NOMO-1 (cell line): Measurements from ENCODE around the gene PCBP3.
"Not testable (repeated sequence)": the region's sequence is repeated elsewhere in the genome, so short reads cannot be mapped to it uniquely, and the experiment has no call there.

ENCODE experiments used
- DNase-seq, 2 experiments: peaks; one replicate each; lab custom pipeline; 2025; ENCODE audit not compliant: unreplicated experiment in 2 of 2; lab: John Stamatoyannopoulos, UW

The PCBP3 gene

DNA sequence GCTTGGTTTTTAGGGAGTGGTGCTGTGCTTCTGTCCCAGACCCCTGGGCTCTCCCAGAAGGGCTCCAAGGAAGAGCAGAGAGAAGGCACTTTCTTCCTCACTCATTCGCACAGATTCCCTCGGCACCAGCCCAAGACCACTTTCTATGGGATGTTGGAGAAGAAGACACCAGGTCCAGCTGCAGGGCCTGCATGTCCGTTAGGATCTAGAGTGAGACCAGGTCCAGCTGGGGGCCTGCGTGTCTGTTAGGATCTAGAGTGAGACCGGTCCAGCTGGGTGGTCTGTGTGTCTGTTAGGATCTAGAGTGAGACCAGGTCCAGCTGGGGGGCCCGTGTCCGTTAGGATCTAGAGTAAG lies 30.9 kb upstream of the PCBP3 start:
- not testable (repeated sequence) for DNase-seq

DNA sequence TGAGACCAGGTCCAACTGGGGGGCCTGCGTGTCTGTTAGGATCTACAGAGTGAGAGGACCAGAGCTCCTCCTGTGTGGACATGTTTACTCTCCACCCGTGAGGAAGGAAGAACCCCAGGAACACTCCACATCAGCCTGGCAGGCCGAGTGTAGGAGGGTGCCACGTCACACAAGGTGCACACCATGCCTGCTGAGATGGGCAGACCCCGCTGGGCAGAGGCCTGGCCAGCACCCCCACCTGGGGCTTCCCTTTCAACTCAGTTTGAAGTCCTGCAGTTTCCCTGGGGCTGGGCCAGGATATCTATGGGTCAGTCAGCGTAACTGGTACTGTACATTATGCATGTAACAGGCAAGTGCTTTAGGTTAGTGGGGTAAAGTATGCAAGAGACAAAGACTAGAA lies 30.1 kb upstream of the PCBP3 start:
- DNase-seq = no peak

DNA sequence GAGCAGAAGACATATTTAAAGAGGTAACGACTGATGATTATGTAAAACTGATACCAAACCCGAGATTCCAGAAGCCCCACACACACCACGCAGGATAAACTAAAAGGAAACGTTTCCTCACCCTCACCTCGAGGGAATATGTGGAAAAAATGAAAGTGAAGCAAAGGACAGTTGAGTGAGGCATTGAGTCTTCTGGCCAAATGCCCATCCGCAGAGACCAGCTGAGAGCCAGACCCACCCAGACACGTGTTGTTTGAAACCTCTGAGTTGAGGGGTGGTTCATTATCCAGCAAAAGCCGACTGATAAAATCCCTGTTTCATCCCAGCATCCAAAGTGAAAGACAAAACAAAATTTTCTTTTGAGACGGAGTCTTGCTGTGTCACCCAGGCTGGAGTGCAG lies 29.6 kb upstream of the PCBP3 start:
- DNase-seq = no peak

DNA sequence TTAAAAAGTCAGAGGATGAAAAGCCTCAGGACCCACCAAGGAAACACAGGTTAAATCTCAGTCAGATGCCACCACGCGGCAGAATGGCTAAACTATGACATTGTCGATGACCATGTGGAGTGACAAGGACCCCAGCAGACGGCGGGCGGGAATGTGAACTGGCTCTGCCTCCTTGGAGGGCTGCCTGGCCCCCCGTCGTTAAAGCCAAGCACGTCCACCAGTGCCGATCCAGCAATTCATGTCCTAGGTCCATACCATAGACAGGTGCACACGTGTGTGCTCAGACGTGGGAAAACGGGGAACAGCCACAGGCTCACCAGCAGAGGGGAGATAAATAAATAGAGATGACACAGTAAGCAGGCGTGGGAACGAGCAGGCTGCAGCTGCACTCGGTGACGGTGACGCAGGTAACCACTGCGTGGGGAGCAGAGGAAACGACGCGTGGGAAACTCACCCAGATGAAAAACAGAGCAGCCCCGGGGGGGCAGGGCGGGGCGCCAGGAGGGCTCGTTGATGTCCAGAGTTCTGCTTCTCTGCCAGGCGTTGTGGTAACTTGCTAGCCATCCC lies 28.3 kb upstream of the PCBP3 start:
- peak in 1 of 2 experiments; percentile 45 for DNase-seq

DNA sequence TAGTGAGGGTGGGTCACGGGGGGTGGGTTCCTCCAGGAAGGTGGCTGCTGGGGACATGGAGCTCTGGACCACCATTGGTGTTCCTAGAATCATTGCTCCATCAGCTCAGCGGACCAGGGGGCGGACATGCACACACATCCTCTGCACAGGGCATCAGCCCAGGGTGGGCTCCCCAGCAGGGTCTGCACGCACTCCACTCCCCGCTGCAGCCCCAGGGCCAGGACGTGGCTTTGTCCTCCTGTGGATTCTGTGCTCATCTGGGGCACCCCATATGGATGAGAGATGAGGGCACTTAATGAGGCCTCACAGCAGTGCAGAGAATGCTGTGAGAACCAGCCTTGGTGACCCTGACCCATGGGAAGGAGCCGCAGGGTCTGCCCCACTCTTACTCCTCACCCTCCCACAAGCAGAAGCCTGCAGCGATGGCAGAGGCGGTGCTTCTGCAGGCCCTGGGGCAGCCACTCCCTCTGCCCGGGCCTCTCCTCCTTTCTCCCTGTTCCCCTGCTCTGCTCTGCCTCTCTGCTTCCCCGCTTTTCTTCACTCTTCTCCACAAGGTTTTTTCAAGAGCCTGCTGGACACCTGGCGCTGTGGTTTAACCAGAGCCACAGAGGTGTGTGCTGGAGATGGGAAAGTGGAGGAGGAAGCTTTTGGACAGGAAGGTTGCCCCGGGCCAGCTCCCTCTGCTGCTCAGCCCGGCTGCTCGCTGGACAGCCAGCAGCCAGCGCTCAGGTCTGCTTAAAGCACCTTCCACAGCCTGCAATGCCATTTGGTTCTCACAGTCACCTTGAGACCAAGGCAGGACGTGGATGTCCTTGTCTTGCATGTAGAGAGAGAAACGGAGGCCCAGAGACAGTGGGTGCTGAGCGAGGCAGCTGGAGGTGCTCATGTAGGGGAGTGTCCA lies 26.3 kb upstream of the PCBP3 start:
- DNase-seq = peak; percentile 4 to 18

DNA sequence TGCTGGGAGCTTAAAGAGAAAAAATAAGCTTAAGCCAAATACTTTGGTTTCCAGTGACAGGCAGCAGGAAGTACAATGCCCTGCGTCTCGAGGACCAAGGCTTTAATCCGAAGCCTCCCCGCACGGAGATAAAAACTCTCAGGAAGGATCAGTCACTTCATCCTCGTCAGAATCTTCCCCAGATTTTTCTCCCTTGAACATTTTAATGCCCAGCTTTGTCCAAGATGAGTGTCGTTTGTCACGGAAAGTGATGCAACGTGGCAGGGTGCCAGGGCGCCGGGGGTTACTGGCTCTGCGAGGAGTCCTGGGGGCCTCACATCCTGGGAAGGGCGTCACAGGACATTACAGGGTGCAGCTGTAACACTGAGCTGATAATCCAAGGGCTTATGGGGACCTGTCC lies 25.2 kb upstream of the PCBP3 start:
- peak; percentile 15 to 37 for DNase-seq

DNA sequence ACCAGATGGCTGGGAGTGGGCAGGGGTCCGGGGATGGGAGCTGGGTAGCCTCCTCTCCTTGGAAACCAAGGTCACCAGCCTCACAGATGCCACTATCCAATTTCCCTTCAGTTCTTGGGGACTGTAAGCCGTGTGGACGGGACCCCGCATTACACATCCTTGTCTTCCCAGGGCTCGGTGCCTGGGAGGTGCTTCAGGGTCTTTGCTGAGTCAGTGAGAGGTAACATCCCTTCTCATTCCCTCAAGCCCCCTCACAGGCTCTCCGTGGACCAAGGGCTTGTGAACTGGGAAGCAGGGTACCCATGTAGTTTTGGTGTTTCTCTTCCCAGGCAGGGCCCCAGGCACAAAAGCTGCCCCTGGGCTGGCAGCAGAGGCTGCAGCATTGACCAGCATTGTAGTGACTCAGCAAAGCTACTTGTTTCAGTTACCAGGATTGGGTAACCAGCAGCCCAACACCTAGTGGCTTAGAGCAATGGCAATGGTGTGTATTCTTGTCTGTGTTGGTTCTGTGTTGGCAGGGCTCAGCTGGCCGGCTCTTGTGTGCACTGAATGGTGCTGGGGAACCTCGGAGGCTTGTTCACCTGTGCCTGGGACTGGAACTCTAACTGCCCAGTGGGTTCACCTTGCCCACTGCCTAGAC lies 24.6 kb upstream of the PCBP3 start:
- peak; percentile 53 to 79 for DNase-seq

DNA sequence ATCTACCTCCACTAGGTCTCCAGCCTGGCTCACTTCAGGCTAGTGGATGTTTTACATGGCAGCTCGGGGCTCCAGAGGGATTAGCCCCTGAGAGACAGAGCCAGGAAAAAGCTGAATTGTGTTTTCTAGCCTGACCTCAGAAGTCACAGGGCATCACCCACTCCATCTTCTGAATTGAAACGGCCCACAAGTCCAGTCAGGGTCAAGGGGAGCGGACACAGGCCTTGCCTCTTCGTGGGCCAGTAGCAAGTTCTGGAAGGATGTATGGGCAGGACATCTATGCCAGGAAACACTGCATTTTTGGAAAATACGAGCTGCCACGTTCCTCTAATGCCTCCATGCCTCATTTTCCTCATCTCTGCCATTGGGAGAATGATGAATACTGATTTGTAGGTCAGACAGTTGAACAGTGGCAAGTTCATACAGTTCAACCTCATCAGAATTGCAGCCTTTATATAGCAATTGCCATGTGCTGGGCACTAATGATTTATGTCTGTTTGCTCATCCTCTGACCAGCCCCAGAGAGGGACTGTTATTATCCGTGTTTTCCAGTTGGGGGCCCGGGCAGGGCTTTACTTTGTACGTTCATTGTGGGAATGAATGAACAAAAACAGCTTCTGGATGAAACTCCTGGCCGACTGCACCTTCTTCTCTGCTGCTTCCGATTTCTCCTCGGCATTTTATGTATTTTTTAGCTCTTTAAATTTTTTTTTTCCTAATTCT lies 23.2 kb upstream of the PCBP3 start:
- DNase-seq = no peak

DNA sequence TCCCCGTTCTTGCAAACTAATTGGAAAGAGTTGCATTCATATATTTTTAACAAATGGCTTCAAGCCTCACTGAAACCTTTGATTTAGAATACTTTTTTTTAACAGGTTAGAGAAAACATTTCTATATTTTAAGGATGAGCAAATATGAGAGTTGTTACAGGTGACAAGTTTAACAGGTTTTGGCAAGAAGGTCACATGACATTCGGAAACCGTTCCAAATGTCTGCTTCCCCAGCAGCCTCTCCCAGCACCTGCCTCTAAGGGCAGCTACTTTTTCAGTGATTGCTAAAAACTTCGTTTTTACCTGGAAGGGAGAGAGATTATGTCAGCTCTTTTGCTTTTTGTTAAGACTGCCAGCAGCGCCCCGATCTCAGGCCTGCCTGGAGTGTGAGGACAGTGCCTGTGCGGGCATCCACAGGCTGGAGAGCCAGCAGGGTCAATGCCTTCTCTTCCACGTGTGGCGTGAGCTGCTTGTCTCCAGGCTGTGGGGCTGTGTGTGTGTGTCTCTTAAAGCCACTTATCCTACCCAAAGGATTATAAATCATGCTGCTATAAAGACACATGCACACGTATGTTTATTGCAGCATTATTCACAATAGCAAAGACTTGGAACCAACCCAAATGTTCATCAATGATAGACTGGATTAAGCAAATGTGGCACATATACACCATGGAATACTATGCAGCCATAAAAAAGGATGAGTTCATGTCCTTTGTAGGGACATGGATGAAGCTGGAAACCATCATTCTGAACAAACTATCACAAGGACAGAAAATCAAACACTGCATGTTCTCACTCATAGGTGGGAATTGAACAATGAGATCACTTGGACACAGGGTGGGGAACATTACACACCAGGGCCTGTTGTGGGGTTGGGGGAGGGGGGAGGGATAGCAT lies 21.8 kb upstream of the PCBP3 start:
- not testable (repeated sequence) for DNase-seq

DNA sequence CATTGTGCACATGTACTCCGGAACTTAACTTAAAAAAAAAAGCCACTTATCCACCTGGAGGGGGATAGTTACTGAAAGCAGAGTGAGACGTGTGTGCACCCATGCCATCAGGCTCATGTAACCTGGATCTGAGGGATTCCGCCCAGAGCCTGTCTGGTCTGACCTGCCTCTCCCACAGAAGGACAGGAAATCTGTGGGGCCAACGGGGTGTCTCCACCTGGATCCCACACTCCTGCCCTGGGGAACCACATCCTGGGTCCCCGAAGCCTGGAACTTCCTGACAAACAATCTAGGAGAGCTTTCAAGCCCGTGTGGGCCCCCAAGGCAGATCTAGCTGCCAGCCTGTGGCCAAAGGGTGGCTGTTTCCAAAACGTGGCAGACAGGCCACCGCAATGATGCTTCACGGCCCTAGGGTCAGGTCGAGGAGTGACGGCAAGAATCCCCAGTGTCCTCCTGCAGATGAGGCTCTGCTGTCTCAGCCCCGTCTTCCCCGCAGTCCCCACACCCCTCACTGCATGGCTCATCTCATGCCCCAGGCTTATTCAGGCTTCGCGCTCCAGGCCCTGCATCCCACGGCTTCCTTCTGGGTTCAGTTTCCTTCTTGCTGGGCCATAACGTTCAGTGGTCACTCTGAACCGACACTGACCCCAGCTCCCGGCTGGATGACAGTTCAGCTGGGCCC lies 21.0 kb upstream of the PCBP3 start:
- no peak for DNase-seq

DNA sequence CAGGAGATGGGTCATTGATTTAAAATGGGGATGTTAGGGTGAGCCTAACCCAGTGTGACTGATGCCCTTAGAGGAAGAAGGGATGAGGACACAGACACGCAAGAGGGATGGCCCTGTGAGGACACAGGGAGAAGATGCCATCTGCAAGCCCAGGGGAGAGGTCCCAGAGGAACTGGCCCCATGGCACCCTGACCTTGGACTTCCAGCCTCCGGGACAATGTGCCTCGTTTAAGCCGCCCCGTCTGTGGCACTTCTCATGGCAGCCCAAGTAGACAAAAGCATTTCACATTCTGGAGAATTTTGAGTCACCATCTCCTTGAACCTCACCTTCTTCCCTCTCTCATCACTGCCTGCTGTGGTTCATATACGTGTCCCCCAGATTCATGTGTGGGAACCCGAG lies 20.1 kb upstream of the PCBP3 start:
- DNase-seq = no peak

DNA sequence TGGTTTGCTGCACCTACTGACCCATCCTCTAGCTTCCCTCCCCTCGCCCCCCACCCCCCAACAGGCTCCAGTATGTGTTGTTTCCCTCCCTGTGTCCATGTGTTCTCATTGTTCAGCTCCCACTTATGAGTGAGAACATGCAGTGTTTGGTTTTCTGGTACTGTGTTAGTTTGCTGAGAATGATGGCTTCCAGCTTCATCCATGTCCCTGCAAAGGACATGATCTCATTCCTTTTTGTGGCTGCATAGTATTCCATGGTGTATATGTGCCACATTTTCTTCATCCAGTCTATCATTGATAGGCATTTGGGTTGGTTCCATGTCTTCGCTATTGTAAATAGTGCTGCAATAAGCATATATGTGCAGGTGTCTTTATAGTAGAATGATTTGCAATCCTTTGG lies 17.4 kb upstream of the PCBP3 start:
- not testable (repeated sequence) for DNase-seq

DNA sequence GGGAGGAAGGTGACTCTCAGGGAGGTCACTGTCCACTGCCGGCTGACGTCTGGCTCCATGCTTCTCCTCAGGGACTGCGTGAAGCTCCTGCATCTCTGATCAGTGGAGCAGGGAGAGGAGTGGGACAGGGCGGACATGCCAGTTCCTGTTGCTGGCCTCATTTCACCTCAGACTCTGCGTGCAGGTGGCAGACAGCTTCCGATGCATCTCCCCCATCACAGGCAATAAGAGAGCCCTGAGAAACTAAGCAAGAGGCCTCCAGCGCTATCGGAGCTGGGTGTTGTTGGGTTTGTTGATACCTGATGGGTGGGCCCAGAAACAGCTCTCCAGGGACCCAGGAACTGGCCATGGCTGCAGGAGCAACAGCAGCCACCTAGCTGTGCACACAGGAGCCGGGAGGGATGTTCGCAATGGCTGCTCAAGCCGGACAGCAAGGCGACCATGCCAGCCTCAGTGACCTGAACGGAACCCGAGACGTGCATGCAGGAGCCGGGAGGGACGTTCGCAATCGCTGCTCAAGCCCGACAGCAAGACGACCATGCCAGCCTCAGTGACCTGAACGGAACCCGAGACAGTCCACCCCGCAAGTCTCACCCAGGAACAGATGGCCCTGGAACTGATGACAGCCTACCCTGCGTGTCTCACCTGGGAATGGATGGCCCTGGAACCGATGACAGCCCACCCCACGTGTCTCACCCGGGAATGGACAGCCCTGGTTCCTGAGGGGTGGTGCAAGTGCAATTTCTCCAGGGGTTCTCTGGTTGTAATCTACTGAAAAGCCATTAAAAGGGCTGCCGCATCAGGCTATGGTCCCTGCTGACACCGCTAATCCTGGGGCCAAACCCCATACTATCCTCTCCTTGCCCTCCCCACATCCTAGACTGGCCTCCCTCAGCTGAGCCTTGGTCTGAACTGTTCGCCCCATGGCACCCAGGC lies 14.2 kb upstream of the PCBP3 start:
- no peak for DNase-seq

DNA sequence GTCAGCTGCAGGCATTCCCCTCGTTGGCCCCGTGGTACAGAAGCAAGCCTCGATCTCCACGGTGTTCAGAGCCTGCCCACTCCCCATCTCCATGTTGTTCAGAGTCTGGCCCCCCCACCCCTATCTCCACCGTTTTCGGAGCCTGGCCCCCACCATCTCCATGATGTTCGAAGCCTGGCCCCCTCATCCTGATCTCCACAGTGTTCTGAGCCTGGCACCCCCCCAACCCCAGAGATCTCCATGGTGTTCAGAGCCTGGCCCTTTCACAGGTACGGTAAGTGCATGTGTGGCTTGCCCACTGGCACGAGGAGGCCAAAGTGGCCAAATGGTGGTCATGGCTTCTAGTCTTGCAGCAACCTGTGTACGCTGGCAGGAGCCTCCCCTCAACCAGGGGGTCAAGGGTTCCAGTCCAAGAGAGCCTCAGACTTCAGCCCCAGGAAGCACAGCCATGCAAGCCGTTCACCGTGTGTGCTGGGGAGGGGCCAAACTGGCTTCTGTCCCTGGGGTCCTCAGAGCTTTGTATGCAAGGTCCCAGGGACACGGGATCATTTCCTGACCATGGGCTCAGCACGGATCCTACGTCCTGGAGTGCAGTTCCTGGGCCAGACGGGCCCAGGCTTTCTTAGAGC lies 13.3 kb upstream of the PCBP3 start:
- DNase-seq = no peak

DNA sequence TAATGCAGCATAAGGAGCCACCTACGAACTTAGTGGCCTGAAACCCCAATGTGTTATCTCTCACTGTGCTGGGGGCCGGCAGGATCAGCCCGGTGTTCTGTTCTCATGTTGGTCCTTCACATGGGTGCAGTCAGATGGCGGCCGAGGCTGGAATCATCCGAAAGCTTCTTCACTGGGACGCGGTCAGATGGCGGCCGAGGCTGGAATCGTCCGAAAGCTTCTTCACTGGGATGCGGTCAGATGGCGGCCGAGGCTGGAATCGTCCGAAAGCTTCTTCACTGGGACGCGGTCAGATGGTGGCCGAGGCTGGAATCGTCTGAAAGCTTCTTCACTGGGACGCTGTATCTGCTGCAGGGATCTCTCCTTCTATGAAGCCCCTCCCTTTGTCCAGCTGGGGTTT lies 12.6 kb upstream of the PCBP3 start:
- no peak for DNase-seq

DNA sequence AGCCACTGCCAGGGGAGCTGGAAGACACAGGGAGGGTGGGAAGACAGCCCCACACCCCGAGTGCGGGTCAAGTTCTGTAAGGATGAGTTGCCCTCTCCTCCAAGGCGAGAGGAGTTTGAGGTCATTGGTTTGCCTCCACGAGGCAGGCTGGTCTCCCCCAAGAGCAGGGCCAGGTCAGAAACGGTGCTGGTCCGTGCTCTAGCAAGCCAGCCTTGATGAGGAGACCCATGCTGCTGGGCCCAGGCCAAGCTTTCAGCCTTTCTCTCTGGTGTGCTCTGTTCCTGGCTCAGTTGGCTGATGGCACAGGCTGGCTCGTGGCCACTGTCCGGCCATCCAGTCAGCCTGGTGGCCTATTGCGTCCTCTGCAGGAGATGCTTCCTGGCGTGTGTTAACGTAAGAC lies 12.0 kb upstream of the PCBP3 start:
- DNase-seq = no peak

DNA sequence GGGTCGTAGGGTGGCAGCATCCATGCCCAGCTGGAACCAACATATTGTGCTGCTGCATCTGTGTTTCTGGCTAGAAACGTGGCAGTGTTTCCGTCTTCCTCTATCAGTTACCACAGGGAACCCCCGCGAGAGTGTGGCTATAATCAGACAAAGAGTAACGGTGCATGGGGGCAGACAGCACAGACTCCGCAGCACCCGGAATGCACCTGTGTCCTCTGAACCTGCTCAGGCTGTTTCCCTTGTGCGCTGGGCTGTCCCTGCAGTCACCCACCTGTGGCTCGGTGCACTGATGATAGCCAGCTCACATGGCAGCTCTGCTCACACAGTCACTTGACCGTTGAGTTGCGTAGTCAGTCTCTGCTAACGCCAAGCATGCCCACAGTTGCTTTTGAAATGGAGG lies 11.4 kb upstream of the PCBP3 start:
- no peak for DNase-seq

DNA sequence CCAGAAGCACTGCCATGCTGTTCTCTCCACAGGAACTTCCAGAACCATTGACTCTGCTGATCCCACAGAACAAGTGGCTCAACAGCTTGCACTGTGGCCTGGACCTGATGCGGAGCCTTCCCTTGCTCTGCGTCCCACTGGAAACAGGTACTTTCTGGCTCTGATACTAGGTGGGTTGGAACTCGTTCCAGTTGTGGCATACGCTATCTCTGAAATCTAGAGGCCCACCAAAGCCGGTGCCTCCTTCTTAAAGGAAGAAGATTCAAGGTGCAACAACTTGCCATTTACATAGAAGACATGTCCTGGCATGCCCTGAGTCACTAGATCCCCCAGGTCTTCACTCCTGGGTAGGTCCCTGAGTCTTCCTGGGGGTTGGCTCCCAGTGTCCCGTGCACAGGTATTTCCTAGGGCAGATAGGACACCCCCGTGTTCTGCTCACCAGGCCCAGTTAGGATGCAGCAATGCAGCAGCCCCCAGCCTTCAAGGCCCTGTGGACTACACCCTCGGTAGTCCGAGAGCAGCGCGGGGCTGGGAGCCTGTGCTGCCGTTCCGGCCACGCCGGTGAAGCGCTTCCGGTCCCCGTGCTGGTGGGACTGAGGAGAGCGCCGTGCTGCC lies 10.8 kb upstream of the PCBP3 start:
- no peak for DNase-seq
